Stimulated activated CD8-positive, alpha-beta memory T cell treated with anti-CD3 and anti-CD28 coated beads, Interleukin-7, amount 100 ng/mL, for 24 hours (primary cell): ENCODE data around the gene MOB2.

Experiments used
- DNase-seq: peaks from one replicate; pipeline ENCODE4 v3.0.0-alpha.2; 2020; ENCODE audit warnings: low read depth

MOB2 gene

DNA sequence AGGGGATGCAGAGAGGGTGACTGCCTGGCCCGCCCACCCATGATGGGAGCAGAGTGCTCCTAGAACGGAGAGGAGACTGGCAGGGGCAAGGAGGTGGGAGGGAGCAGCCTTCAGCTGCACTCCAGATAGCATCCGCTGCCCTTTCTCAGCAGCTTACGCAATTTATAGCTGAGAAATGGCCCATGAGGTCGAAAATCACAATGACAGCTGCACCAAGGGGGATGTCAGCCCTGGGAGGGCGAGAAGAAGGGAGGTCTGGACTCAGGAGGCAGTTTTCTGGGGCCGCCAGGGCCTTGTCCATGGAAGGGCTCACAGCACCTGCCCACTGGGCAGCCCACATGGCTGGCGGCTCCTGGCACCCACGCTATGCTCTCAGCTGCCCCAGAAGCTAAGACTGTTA is 17.6 kb upstream of the MOB2 start:
- no peak for DNase-seq

DNA sequence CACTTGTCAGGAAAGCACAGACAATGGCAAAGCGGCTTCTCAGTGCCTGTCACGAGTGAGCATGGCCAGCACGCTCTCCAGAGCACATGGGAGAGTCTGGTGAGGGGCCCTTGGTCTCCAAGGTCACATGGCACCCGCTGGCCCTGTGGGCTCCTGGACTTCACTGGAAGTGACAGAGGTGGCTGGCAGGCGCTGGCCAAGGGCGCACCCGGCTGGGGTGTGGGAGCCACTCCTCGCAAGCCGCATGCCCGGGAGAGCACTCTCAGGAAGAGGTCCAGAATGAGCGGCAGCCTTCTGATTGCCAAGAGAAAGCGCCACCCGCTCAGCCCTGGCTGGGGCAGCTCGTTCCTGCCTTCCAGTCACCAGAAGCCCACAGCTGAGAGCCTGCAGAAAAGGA is 17.1 kb upstream of the MOB2 start:
- no peak for DNase-seq

- DNase-seq, result no peak
Measured at GRCh38 chr11:1502954-1503707, 16.6 kb upstream of the MOB2 start.

DNA sequence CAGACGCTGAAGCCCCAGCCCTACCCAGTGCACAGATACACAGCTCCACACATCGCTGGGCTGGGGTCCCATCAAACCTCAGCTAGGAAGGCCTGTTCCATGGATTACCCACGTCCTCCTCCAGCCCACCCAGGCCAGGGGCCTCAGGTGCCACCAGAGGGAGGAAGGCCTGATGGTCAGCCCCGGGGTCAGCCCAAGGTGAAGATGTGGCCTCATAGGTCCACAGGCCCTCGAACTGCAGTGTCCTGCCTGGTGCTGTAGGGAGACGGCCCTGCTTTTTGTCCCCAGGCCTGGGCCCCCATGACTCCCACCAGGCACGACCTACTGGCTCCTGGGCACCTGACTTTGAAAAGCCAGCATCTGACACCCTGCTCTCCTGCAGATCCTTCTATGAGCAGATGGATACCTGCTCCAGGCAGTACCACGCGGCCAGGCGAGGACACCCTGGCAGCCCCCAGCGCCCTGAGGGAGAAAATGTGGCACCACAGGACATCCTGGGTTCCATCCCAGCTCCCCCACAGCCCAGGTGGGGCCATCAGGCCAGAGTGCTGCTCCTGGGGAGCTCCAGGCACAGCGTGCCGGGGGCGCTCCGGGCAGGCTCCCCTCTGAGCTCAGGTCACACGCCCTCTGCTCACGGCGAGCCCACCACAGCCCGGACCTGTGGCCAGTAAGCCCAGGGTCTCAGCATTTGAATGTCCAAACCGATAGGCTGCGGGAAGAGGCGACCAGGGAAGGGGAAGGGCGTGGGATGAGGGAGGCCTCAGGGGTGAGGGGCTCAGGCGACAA is 15.8 kb upstream of the MOB2 start:
- no peak for DNase-seq

- no peak for DNase-seq
Measured at GRCh38 chr11:1501421-1502167, 15.0 kb upstream of the MOB2 start.

GRCh38 chr11:1500466-1501420 is 14.2 kb upstream of the MOB2 start:
- no peak for DNase-seq

- no peak for DNase-seq
Measured at GRCh38 chr11:1499899-1500298, 13.3 kb upstream of the MOB2 start.

- no peak for DNase-seq
Measured at GRCh38 chr11:1499261-1499890, 12.8 kb upstream of the MOB2 start.

GRCh38 chr11:1498262-1498661 is 11.7 kb upstream of the MOB2 start:
- no peak for DNase-seq

DNA sequence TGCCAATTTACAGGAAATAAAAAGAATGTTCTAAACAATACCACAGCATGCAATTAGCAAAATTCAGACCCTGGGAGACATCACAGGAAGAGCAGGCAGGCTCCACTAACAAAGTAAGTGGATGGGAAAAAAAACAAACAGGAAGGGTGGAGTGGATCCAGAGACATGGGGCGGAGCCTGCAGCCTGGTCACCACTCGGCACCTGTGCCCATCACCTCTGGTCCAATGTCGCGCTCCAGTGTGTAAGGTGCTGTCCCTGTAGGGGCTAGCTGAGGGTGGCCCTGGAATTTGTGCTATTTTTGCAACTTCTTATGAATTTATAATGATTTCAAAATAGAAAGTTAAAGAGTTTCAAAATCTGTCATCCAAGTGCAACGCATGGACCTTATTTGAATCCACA is 11.0 kb upstream of the MOB2 start:
- no peak for DNase-seq

- DNase-seq, result no peak
Measured at GRCh38 chr11:1496761-1497095, 10.1 kb upstream of the MOB2 start.

GRCh38 chr11:1496091-1496760 is 9.6 kb upstream of the MOB2 start:
- no peak for DNase-seq

DNA sequence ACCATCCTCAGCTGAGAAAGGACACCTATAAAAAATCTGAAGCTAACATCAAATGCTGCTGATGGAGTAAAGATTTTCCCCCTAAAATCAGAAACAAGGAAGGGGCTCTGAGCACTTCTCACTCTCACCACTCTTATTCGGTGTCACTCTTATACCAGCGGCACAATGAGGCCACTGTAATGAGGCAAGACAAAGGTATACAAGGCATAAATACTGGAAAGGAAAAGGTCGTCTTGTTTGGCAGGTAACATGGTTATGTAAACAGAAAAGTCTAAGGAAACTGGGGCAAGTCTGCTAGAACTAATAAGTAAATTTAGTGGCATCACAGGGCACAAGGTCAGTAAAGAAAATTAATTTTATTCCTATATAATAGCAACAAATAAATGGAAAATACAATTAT is 8.1 kb upstream of the MOB2 start:
- DNase-seq, result no peak

DNA sequence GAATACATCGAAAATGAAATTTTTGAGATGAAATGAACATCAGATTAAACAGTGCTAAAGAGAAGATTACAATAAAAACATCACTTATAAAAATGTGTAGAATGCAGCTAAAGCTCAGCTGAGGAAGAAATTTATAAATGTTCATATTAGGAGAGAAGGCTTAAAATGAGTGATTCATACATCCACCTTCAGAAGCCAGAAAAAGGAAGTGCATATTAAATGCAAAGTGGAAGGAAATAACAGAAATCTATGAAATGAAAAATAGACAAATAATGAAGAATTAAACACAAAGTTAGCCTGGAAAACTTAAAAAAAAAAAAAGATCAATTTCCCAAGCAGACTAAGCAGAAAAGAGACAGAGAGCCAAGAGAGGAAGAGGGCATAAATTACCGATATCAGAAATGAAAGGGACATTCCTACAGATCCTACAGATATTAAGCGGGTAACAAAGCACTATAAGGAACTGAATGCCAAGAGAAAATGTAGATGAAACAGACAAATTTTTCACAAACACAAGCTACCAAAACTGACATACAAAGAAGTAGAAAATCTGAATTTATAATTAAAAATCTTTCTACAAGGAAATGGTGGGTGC is 7.2 kb upstream of the MOB2 start:
- DNase-seq, result no peak

- no peak for DNase-seq
Measured at GRCh38 chr11:1491379-1491778, 4.8 kb upstream of the MOB2 start.

GRCh38 chr11:1490651-1491050 is 4.1 kb upstream of the MOB2 start:
- no peak for DNase-seq

DNA sequence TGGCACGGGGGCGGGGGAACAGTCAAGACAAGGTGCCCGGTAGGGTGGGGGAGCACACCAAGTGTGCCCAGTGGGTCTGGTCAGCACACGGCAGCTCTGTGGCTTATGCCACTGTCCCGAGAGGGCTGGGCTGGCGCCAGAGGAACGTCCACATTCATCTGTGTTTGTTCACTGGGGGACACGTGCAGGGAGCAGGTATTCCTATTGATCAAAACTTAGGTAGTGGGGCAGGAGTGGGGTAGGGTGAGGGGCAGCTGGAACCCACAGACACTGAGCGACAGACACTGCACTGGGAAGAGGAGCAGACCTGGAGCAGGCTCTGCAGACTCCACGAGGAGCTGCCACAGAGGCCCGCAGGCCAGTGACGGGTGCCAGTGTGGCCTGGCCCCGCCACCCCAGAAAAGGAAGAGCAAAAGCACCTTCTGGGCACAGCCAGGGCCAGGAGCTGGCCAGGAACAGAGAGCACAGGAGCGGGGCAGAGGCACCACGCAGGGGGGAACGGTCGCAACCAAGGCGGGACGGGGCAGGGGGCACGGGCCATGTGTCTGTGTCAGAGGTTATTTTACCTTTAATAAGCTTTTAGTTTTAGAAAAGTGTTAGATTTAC is 2.1 kb upstream of the MOB2 start:
- DNase-seq, result no peak

DNA sequence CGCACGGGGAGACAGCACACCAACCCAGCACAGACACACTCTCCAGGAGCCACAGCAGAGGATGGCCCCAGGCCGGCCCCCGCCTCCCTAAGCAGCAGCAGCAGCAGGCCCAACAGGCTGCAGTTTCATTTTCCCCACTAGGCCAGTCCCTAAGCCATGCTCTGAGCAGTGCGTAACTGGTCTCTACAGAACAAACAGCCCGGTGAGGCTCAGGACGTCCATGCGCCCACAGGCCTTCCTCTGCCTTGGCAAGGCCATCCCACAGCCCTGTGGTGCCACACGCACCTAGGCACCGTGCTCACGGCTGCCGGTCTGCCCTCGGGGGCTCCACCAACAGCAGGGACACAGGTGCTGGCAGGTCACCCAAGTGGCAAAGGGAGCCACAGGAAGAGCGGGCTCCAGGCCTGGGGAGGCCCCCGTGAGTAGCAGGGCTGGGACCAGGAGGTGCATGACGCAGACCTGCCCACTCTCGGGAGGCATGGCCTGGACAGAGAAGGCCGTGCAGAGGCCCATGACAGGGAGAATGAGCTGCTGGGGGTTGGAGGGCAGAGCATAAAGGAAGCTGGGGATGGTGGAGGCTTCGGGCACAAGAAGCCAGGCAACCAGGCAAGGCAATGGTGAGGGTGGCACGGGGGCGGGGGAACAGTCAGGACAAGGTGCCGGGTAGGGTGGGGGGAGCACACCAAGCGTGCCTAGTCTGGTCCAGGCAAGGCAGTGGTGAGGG is 1.4 kb upstream of the MOB2 start:
- no peak for DNase-seq

DNA sequence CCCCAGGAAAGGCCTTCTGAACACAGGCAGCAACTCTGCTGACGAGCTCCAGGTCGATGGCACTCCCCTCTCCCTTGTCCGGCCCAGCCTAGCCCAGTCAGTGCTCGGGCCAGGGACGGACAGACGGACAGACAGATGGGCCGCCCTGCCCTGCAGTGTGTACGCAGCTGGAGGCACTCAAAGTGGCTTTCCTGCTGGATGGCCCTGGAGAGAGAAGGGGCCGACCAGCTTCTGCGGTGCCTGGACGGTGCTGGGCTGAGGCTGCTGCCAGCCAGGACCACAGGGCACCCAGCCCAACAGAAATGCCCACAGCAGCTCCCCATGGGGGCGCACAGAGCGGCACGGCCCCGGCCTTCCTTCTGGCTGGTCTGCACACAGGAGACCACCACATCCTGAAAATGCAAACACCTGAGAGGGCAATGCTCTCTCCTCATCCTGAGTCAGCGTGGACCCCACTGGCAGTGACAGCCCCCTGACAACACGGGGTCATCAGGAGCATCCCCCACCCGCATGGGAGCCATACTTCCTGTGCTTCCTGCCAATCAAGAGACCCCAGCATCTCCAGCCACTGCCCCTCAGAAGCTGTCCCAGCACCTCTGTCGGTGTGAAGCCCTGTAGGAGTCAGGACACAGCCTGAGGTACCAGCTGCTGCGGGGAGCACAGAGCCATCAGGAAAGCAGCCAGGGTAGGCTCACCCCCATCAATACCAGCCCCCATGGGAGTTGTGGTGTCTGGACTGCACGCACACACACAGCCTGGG is 692 bp upstream of the MOB2 start:
- no peak for DNase-seq
